Epithelial cell of esophagus (primary cell): Measurements from ENCODE around the gene SYCP2.

Experiments
- DNase-seq: peaks from one replicate; pipeline ENCODE4 v3.0.0; 2010; ENCODE audit warnings: low read depth
- H3K4me3 ChIP-seq: 2 replicates; pipeline ENCODE4 v1.5.1; 2011; ENCODE audit warnings: mild to moderate bottlenecking, low read length, control low read depth
- CTCF ChIP-seq: IDR thresholded peaks from 2 replicates; pipeline ENCODE4 v1.5.1; 2011; ENCODE audit warnings: low read depth, mild to moderate bottlenecking, low read length, control low read depth, inconsistent platforms; ENCODE audit not compliant: insufficient read depth; ENCODE audit errors: missing control alignments

Gene SYCP2

GRCh38 chr20:59831916-59832270 is 101.5 kb downstream of the SYCP2 start:
- TF ChIP-seq CTCF: no peak
- no peak for DNase-seq
- H3K4me3 ChIP-seq: no peak overlapping the region

- TF ChIP-seq CTCF: no peak
- DNase-seq: peak; percentile 66
- peak overlapping the region; percentile 15 for H3K4me3 ChIP-seq
Observed at GRCh38 chr20:59831024-59831915, 102.2 kb downstream of the SYCP2 start.

- no peak overlapping the region for H3K4me3 ChIP-seq
- DNase-seq: no peak
- no peak for TF ChIP-seq CTCF
Observed at GRCh38 chr20:59830665-59831023, 102.8 kb downstream of the SYCP2 start.

GRCh38 chr20:59829786-59830664 is 103.4 kb downstream of the SYCP2 start:
- no peak for TF ChIP-seq CTCF
- DNase-seq: no peak
- no peak overlapping the region for H3K4me3 ChIP-seq

GRCh38 chr20:59829054-59829785 is 104.2 kb downstream of the SYCP2 start:
- TF ChIP-seq CTCF: no peak
- peak; percentile 16 for DNase-seq
- no peak overlapping the region for H3K4me3 ChIP-seq

GRCh38 chr20:59828125-59829053 is 105.0 kb downstream of the SYCP2 start:
- no peak for TF ChIP-seq CTCF
- DNase-seq: no peak
- H3K4me3 ChIP-seq: peak overlapping the region; percentile 10
